ENCODE data around the gene ATG16L2.

GRCh38 chr11:72784662-72785061, 29.5 kb upstream of the ATG16L2 start:
- TF ChIP-seq POLR2A (IDR thresholded peaks at IDR 0.05; ENCODE audit: low read length), result no peak
- TF ChIP-seq GATA1 (IDR thresholded peaks at IDR 0.05; ENCODE audit: low read depth, low read length), result no peak

Measured in erythroblast (primary cell).